IMR-90 (cell line): ENCODE results near the gene HTRA2. TPM values are rescaled to one million over a fixed set of nuclear protein-coding genes. Genes with fewer than 3 reads are reported as not detected.

Experiments
- ATAC-seq: fragments of 200-7000 bp; cut with Tn5 transposase; 2 replicates; pipeline ENCODE4 v1.9.1; 2020; ENCODE audit warnings: low read depth, mild to moderate bottlenecking, moderate library complexity
- BruUV-seq: library from RNA; stranded (reverse); fragments of 400-500 nt; replicated peaks from 2 replicates; lab custom pipeline; 2021; lab: Mats Ljungman, UMichigan
- CTCF ChIA-PET: fragments of 300-600 bp; formaldehyde crosslinking; extraction: SDS; loops from one replicate; lab custom pipeline; 2021; ENCODE audit warnings: antibody characterized with exemption; lab: Yijun Ruan, JAX
- POLR2A ChIA-PET: fragments of 300-600 bp; sonication (Branson Sonifier 250); formaldehyde crosslinking; loops from one replicate; lab custom pipeline; 2022; ENCODE audit warnings: antibody characterized with exemption; ENCODE audit not compliant: unreplicated experiment; lab: Charles Lee
- DNase-seq: peaks from one replicate; pipeline ENCODE4 v3.0.0; 2013
- H2AFZ ChIP-seq: replicated peaks from 2 replicates; pipeline ENCODE3; 2013; ENCODE audit warnings: low read length, mild to moderate bottlenecking; ENCODE audit not compliant: poor library complexity
- H2AK5ac ChIP-seq: 2 replicates; pipeline ENCODE4 v1.6.1; 2013; ENCODE audit warnings: low read depth, low read length, inconsistent platforms
- H2AK9ac ChIP-seq: replicated peaks from 2 replicates; pipeline ENCODE3; 2013; ENCODE audit warnings: mild to moderate bottlenecking, low read depth, low read length, moderate library complexity; ENCODE audit not compliant: poor library complexity
- H2BK120ac ChIP-seq: 2 replicates; pipeline ENCODE4 v1.6.1; 2013; ENCODE audit warnings: low read depth, low read length, inconsistent platforms
- H2BK15ac ChIP-seq: 3 replicates; pipeline ENCODE4 v1.6.1; 2013; ENCODE audit warnings: low read depth, low read length, inconsistent platforms
- H2BK20ac ChIP-seq: 2 replicates; pipeline ENCODE4 v1.6.1; 2013; ENCODE audit warnings: low read depth, mild to moderate bottlenecking, inconsistent platforms, low read length, moderate library complexity
- H2BK5ac ChIP-seq: 2 replicates; pipeline ENCODE4 v1.6.1; 2013; ENCODE audit warnings: mild to moderate bottlenecking, low read depth, low read length, inconsistent platforms; ENCODE audit not compliant: poor library complexity, severe bottlenecking
- H3K14ac ChIP-seq: replicated peaks from 2 replicates; pipeline ENCODE4 v1.6.1; 2013; ENCODE audit warnings: low read depth, low read length, inconsistent platforms
- H3K18ac ChIP-seq: 2 replicates; pipeline ENCODE4 v1.6.1; 2013; ENCODE audit warnings: low read depth, low read length, control low read depth
- H3K23ac ChIP-seq: 2 replicates; pipeline ENCODE4 v1.6.1; 2013; ENCODE audit warnings: low read depth, low read length, inconsistent platforms
- H3K27ac ChIP-seq: 2 replicates; pipeline ENCODE4 v1.5.1; 2013; ENCODE audit warnings: mild to moderate bottlenecking, control low read depth, low read length; ENCODE audit not compliant: insufficient read depth
- H3K27me3 ChIP-seq: 2 replicates; pipeline ENCODE4 v1.6.1; 2013; ENCODE audit warnings: low read length; ENCODE audit not compliant: control insufficient read depth, insufficient read depth
- H3K36me3 ChIP-seq: 2 replicates; pipeline ENCODE4 v1.6.1; 2013; ENCODE audit warnings: low read length, mixed read lengths; ENCODE audit not compliant: control insufficient read depth, insufficient read depth
- H3K4ac ChIP-seq: 2 replicates; pipeline ENCODE4 v1.6.1; 2013; ENCODE audit warnings: low read depth, low read length, inconsistent platforms
- H3K4me1 ChIP-seq: 2 replicates; pipeline ENCODE4 v1.6.1; 2013; ENCODE audit warnings: low read length, mixed read lengths; ENCODE audit not compliant: control insufficient read depth, insufficient read depth
- H3K4me2 ChIP-seq: 2 replicates; pipeline ENCODE4 v1.6.1; 2013; ENCODE audit warnings: low read depth, mild to moderate bottlenecking, control low read depth, low read length, moderate library complexity
- H3K4me3 ChIP-seq: 2 replicates; pipeline ENCODE4 v1.5.1; 2013; ENCODE audit warnings: low read depth, mild to moderate bottlenecking, control low read depth, low read length, moderate library complexity; ENCODE audit not compliant: insufficient read depth
- H3K56ac ChIP-seq: 2 replicates; pipeline ENCODE4 v1.6.1; 2013; ENCODE audit warnings: low read length, inconsistent platforms; ENCODE audit not compliant: insufficient read depth; ENCODE audit errors: extremely low read depth
- H3K79me1 ChIP-seq, 2 experiments: 2 replicates each; pipeline ENCODE4 v1.6.1; 2013; ENCODE audit warnings: low read length in 2 of 2, inconsistent platforms in 1 of 2, low read depth in 1 of 2
- H3K9ac ChIP-seq: 2 replicates; pipeline ENCODE4 v1.6.1; 2013; ENCODE audit warnings: low read depth, low read length, control low read depth
- H3K9me1 ChIP-seq: 2 replicates; pipeline ENCODE4 v1.6.1; 2013; ENCODE audit warnings: low read length, inconsistent platforms; ENCODE audit not compliant: insufficient read depth
- H3K9me3 ChIP-seq: 2 replicates; pipeline ENCODE4 v1.6.1; 2013; ENCODE audit warnings: low read length; ENCODE audit not compliant: control insufficient read depth, insufficient read depth
- H4K20me1 ChIP-seq: 2 replicates; pipeline ENCODE4 v1.6.1; 2013; ENCODE audit warnings: low read length, inconsistent platforms; ENCODE audit not compliant: insufficient read depth
- H4K5ac ChIP-seq: 2 replicates; pipeline ENCODE4 v1.6.1; 2013; ENCODE audit warnings: mild to moderate bottlenecking, low read depth, low read length, control low read depth
- H4K8ac ChIP-seq, 2 experiments: 2 replicates each; pipeline ENCODE4 v1.6.1; 2013; ENCODE audit warnings: low read depth in 2 of 2, low read length in 2 of 2, control low read depth in 1 of 2, inconsistent platforms in 1 of 2
- H4K91ac ChIP-seq: 2 replicates; pipeline ENCODE4 v1.6.1; 2013; ENCODE audit warnings: low read depth, low read length, inconsistent platforms; ENCODE audit not compliant: insufficient read depth
- BHLHE40 ChIP-seq: fragments of 150-350 bp; IDR thresholded peaks from 2 replicates; pipeline ENCODE4 v1.6.1; 2016; ENCODE audit warnings: mild to moderate bottlenecking, low read depth, low read length
- CEBPB ChIP-seq: IDR thresholded peaks from 2 replicates; pipeline ENCODE4 v1.6.1; 2012; ENCODE audit warnings: low read depth, low read length, improper control_type of control experiment
- CHD1 ChIP-seq: IDR thresholded peaks from 2 replicates; pipeline ENCODE4 v1.6.1; 2012; ENCODE audit warnings: low read depth, low read length, improper control_type of control experiment
- CTCF ChIP-seq: conservative IDR thresholded peaks from 2 replicates; pipeline ENCODE4 v1.5.1; 2012; ENCODE audit warnings: mild to moderate bottlenecking, low read depth, low read length, improper control_type of control experiment
- FOS ChIP-seq: fragments of 150-350 bp; IDR thresholded peaks from 2 replicates; pipeline ENCODE4 v1.6.1; 2016; ENCODE audit warnings: low read depth, low read length
- MAFK ChIP-seq: IDR thresholded peaks from 2 replicates; pipeline ENCODE4 v1.6.1; 2012; ENCODE audit warnings: low read depth, low read length, improper control_type of control experiment
- MAZ ChIP-seq: IDR thresholded peaks from 2 replicates; pipeline ENCODE4 v1.6.1; 2012; ENCODE audit warnings: low read depth, mild to moderate bottlenecking, low read length, improper control_type of control experiment, moderate library complexity, borderline replicate concordance
- MXI1 ChIP-seq: IDR thresholded peaks from 2 replicates; pipeline ENCODE4 v1.6.1; 2012; ENCODE audit warnings: low read depth, mild to moderate bottlenecking, low read length, moderate library complexity, borderline replicate concordance
- NFE2L2 ChIP-seq: fragments of 150-350 bp; IDR thresholded peaks from 2 replicates; pipeline ENCODE4 v1.6.1; 2016; ENCODE audit warnings: low read depth, mild to moderate bottlenecking, low read length
- POLR2A ChIP-seq: IDR thresholded peaks from 2 replicates; pipeline ENCODE4 v1.6.1; 2012; ENCODE audit warnings: mild to moderate bottlenecking, low read depth, low read length
- RAD21 ChIP-seq: IDR thresholded peaks from 2 replicates; pipeline ENCODE4 v1.6.1; 2012; ENCODE audit warnings: low read length, improper control_type of control experiment
- RCOR1 ChIP-seq: IDR thresholded peaks from 2 replicates; pipeline ENCODE4 v1.6.1; 2012; ENCODE audit warnings: mild to moderate bottlenecking, low read length, improper control_type of control experiment; ENCODE audit not compliant: insufficient replicate concordance
- RFX5 ChIP-seq: IDR thresholded peaks from 2 replicates; pipeline ENCODE4 v1.8.0; 2012; ENCODE audit warnings: low read depth, mild to moderate bottlenecking, low read length, moderate library complexity
- SMC3 ChIP-seq: fragments of 150-350 bp; IDR thresholded peaks from 2 replicates; pipeline ENCODE4 v1.6.1; 2016; ENCODE audit warnings: low read depth, mild to moderate bottlenecking, antibody characterized with exemption, low read length, moderate library complexity
- USF2 ChIP-seq: fragments of 150-350 bp; IDR thresholded peaks from 2 replicates; pipeline ENCODE4 v1.6.1; 2017; ENCODE audit warnings: mild to moderate bottlenecking, antibody characterized with exemption, low read length, low read depth
- WGBS, 2 experiments: methylation state at CpG; one replicate each; pipeline versions ENCODE4 v1.1.5 to v1.1.7; 2013; ENCODE audit warnings: missing lambda C conversion rate in 2 of 2; ENCODE audit not compliant: insufficient read length in 1 of 2; ENCODE audit errors: extremely low coverage in 2 of 2; 5-methylcytosine and 5-hydroxymethylcytosine counted together
- dilution Hi-C: fragments of 300-500 bp; cut with HindIII; formaldehyde crosslinking; loops from one replicate; pipeline ENCODE4 v1.14.3; 2018; ENCODE audit warnings: low sequenced_read_pairs; ENCODE audit not compliant: unreplicated experiment
- in situ Hi-C: fragments of 300-500 bp; cut with MboI; formaldehyde crosslinking; loops from 3 replicates; pipeline ENCODE4 v1.14.3; 2019; ENCODE audit warnings: low sequenced_read_pairs, inconsistent platforms, mixed read lengths
- intact Hi-C: fragments of 100-400 bp; cut with micrococcal nuclease; formaldehyde crosslinking; loops from 2 replicates; pipeline ENCODE4 v1.10.0; 2022
- polyA plus RNA-seq, 3 experiments: library from polyadenylated mRNA; depleted of rRNA; stranded (reverse); fragments of >200 nt; gene quantifications; 2 replicates each; pipeline ENCODE4 v1.2.3, GENCODE V29; 2012; ENCODE audit warnings: low replicate concordance in 1 of 3
- total RNA-seq: library from RNA; depleted of rRNA; stranded (reverse); fragments of >200 nt; gene quantifications from 2 replicates; pipeline ENCODE4 v1.2.3, GENCODE V29; 2012

The HTRA2 gene
- total and polyA plus RNA-seq, 2 of the 4 experiments (the other 2 are of a cell fraction), result 23.6 to 28.1 TPM

- Histone ChIP-seq H3K9ac (no peak overlapping the region), H2BK20ac (no peak overlapping the region), H3K9me1 (no peaks in the 10 kb centered on the region), H2AK9ac (no peak overlapping the region), H3K23ac (peak overlapping the region; percentile 63; the same call in 1 of the 2 replicates), H2AFZ (peak overlapping the region; percentile 70), H3K56ac (no peak overlapping the region), H4K20me1 (0 out of 2 replicates have a peak, but pooled peaks cover 5% of the 10 kb centered on the region), H3K18ac (no peak overlapping the region), H3K4ac (no peak overlapping the region), H4K5ac (no peak overlapping the region), H4K91ac (no peak overlapping the region), H2BK15ac (no peak overlapping the region), H3K9me3 (peaks cover 20% of the 10 kb centered on the region), H3K4me1 (no peaks in the 10 kb centered on the region), H3K79me1 (no peaks in the 10 kb centered on the region), H3K4me3 (no peak overlapping the region), H2AK5ac (peak overlapping the region; percentile 10; the same call in 1 of the 2 replicates), H3K27ac (no peak overlapping the region), H3K14ac (no peak overlapping the region), H3K27me3 (peaks cover 78% of the 10 kb centered on the region), H2BK120ac (no peak overlapping the region), H2BK5ac (no peak overlapping the region), H3K4me2 (no peak overlapping the region), H3K36me3 (no peaks in the 10 kb centered on the region), H4K8ac (no peak overlapping the region)
- ATAC-seq, result peak; percentile 9; the same call in 1 of the 2 replicates
- intact Hi-C loops (no loop called here), in situ Hi-C loops (no loop called here), dilution Hi-C loops (no loop called here)
- POLR2A ChIA-PET, result no interaction called here
- BruUV-seq, result no TSS peak
- CTCF ChIA-PET, result no interaction called here
- 2% methylated on average over 17 of the region's 52 CpGs; no CpG with 5 or more reads in 1 of the 2 experiments for WGBS, 2 experiments
- no peak for DNase-seq
- TF ChIP-seq SMC3 (no peak), MAZ (no peak), CHD1 (no peak), RCOR1 (no peak), CEBPB (no peak), CTCF (no peak), FOS (no peak), NFE2L2 (no peak), RFX5 (no peak), RAD21 (no peak), BHLHE40 (no peak), MXI1 (no peak), USF2 (no peak), MAFK (no peak), POLR2A (no peak)
Measured at GRCh38 chr2:74513605-74514367, 15.9 kb upstream of the HTRA2 start.
